ELR (cell line): Measurements from ENCODE around the gene MKI67.
A peak's percentile ranks its signal among the peaks of the same experiment; 100 is the strongest.

Source experiments
- DNase-seq: peaks from one replicate; pipeline ENCODE4 v3.0.0-alpha.2; 2015; ENCODE audit warnings: low read depth

Gene MKI67

GRCh38 chr10:128065881-128066534, 60.2 kb downstream of the MKI67 start:
- DNase-seq, result no peak

GRCh38 chr10:128064970-128065580, 61.1 kb downstream of the MKI67 start:
- no peak for DNase-seq

- peak; percentile 49 for DNase-seq
These were observed 61.9 kb downstream of the MKI67 start for GRCh38 chr10:128064108-128064969.

GRCh38 chr10:128063736-128064107, 62.5 kb downstream of the MKI67 start:
- DNase-seq, result no peak

GRCh38 chr10:128062881-128063563, 63.2 kb downstream of the MKI67 start:
- no peak for DNase-seq

- DNase-seq, result no peak
These were observed 63.8 kb downstream of the MKI67 start for GRCh38 chr10:128062331-128062880.

GRCh38 chr10:128061306-128062300, 64.6 kb downstream of the MKI67 start:
- DNase-seq, result no peak

- DNase-seq, result no peak
These were observed 65.6 kb downstream of the MKI67 start for GRCh38 chr10:128060341-128061250.

GRCh38 chr10:128059982-128060293, 66.3 kb downstream of the MKI67 start:
- DNase-seq, result no peak

GRCh38 chr10:128059266-128059981, 66.8 kb downstream of the MKI67 start:
- no peak for DNase-seq

- DNase-seq, result no peak
These were observed 67.5 kb downstream of the MKI67 start for GRCh38 chr10:128058750-128059134.

- DNase-seq, result no peak
These were observed 68.0 kb downstream of the MKI67 start for GRCh38 chr10:128058106-128058749.

GRCh38 chr10:128056303-128057050, 69.7 kb downstream of the MKI67 start:
- DNase-seq, result no peak

GRCh38 chr10:128055061-128055868, 71.0 kb downstream of the MKI67 start:
- no peak for DNase-seq

- no peak for DNase-seq
These were observed 71.9 kb downstream of the MKI67 start for GRCh38 chr10:128054163-128054970.

GRCh38 chr10:128053356-128053755, 72.9 kb downstream of the MKI67 start:
- DNase-seq, result no peak
